ENCODE measurements around the gene F2R.

DNA sequence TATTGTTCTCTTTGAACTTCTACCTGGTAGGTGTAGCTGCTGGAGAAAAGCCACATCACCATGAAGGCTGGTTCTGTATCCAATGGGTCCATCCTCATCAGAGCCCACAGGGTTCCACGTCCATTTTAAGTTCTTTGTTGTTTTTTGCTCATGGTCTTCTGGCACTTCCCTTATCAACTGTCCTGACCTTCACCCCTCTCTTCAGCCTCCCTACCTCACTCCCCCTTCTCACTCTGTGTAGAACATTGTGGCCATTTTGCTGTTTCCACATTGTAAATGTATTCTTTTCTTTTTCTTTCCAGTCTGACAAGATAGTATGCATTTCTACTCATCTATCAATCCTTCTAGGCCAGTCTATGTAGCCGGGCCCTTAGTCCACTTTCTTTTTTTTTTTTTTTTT is 48.4 kb upstream of the F2R start:
- TF ChIP-seq POLR2A (IDR thresholded peaks at IDR 0.05; ENCODE audit: low read length) = no peak
- TF ChIP-seq GATA1 (IDR thresholded peaks at IDR 0.05; ENCODE audit: low read depth, low read length) = no peak

All from erythroblast (primary cell).